IMR-90 (cell line): ENCODE results near the gene C1QC. TPM values are rescaled to one million over a fixed set of nuclear protein-coding genes. Genes with fewer than 3 reads are reported as not detected.

ENCODE experiments used
- ATAC-seq: fragments of 200-7000 bp; cut with Tn5 transposase; 2 replicates; pipeline ENCODE4 v1.9.1; 2020; ENCODE audit warnings: low read depth, mild to moderate bottlenecking, moderate library complexity
- BruUV-seq: library from RNA; stranded (reverse); fragments of 400-500 nt; replicated peaks from 2 replicates; lab custom pipeline; 2021; lab: Mats Ljungman, UMichigan
- CTCF ChIA-PET: fragments of 300-600 bp; formaldehyde crosslinking; extraction: SDS; loops from one replicate; lab custom pipeline; 2021; ENCODE audit warnings: antibody characterized with exemption; lab: Yijun Ruan, JAX
- POLR2A ChIA-PET: fragments of 300-600 bp; sonication (Branson Sonifier 250); formaldehyde crosslinking; loops from one replicate; lab custom pipeline; 2022; ENCODE audit warnings: antibody characterized with exemption; ENCODE audit not compliant: unreplicated experiment; lab: Charles Lee
- DNase-seq: peaks from one replicate; pipeline ENCODE4 v3.0.0; 2013
- H2AFZ ChIP-seq: replicated peaks from 2 replicates; pipeline ENCODE3; 2013; ENCODE audit warnings: low read length, mild to moderate bottlenecking; ENCODE audit not compliant: poor library complexity
- H2AK5ac ChIP-seq: 2 replicates; pipeline ENCODE4 v1.6.1; 2013; ENCODE audit warnings: low read depth, low read length, inconsistent platforms
- H2AK9ac ChIP-seq: replicated peaks from 2 replicates; pipeline ENCODE3; 2013; ENCODE audit warnings: mild to moderate bottlenecking, low read depth, low read length, moderate library complexity; ENCODE audit not compliant: poor library complexity
- H2BK120ac ChIP-seq: 2 replicates; pipeline ENCODE4 v1.6.1; 2013; ENCODE audit warnings: low read depth, low read length, inconsistent platforms
- H2BK15ac ChIP-seq: 3 replicates; pipeline ENCODE4 v1.6.1; 2013; ENCODE audit warnings: low read depth, low read length, inconsistent platforms
- H2BK20ac ChIP-seq: 2 replicates; pipeline ENCODE4 v1.6.1; 2013; ENCODE audit warnings: low read depth, mild to moderate bottlenecking, inconsistent platforms, low read length, moderate library complexity
- H2BK5ac ChIP-seq: 2 replicates; pipeline ENCODE4 v1.6.1; 2013; ENCODE audit warnings: mild to moderate bottlenecking, low read depth, low read length, inconsistent platforms; ENCODE audit not compliant: poor library complexity, severe bottlenecking
- H3K14ac ChIP-seq: replicated peaks from 2 replicates; pipeline ENCODE4 v1.6.1; 2013; ENCODE audit warnings: low read depth, low read length, inconsistent platforms
- H3K18ac ChIP-seq: 2 replicates; pipeline ENCODE4 v1.6.1; 2013; ENCODE audit warnings: low read depth, low read length, control low read depth
- H3K23ac ChIP-seq: 2 replicates; pipeline ENCODE4 v1.6.1; 2013; ENCODE audit warnings: low read depth, low read length, inconsistent platforms
- H3K27ac ChIP-seq: 2 replicates; pipeline ENCODE4 v1.5.1; 2013; ENCODE audit warnings: mild to moderate bottlenecking, control low read depth, low read length; ENCODE audit not compliant: insufficient read depth
- H3K27me3 ChIP-seq: 2 replicates; pipeline ENCODE4 v1.6.1; 2013; ENCODE audit warnings: low read length; ENCODE audit not compliant: control insufficient read depth, insufficient read depth
- H3K36me3 ChIP-seq: 2 replicates; pipeline ENCODE4 v1.6.1; 2013; ENCODE audit warnings: low read length, mixed read lengths; ENCODE audit not compliant: control insufficient read depth, insufficient read depth
- H3K4ac ChIP-seq: 2 replicates; pipeline ENCODE4 v1.6.1; 2013; ENCODE audit warnings: low read depth, low read length, inconsistent platforms
- H3K4me1 ChIP-seq: 2 replicates; pipeline ENCODE4 v1.6.1; 2013; ENCODE audit warnings: low read length, mixed read lengths; ENCODE audit not compliant: control insufficient read depth, insufficient read depth
- H3K4me2 ChIP-seq: 2 replicates; pipeline ENCODE4 v1.6.1; 2013; ENCODE audit warnings: low read depth, mild to moderate bottlenecking, control low read depth, low read length, moderate library complexity
- H3K4me3 ChIP-seq: 2 replicates; pipeline ENCODE4 v1.5.1; 2013; ENCODE audit warnings: low read depth, mild to moderate bottlenecking, control low read depth, low read length, moderate library complexity; ENCODE audit not compliant: insufficient read depth
- H3K56ac ChIP-seq: 2 replicates; pipeline ENCODE4 v1.6.1; 2013; ENCODE audit warnings: low read length, inconsistent platforms; ENCODE audit not compliant: insufficient read depth; ENCODE audit errors: extremely low read depth
- H3K79me1 ChIP-seq, 2 experiments: 2 replicates each; pipeline ENCODE4 v1.6.1; 2013; ENCODE audit warnings: low read length in 2 of 2, inconsistent platforms in 1 of 2, low read depth in 1 of 2
- H3K9ac ChIP-seq: 2 replicates; pipeline ENCODE4 v1.6.1; 2013; ENCODE audit warnings: low read depth, low read length, control low read depth
- H3K9me1 ChIP-seq: 2 replicates; pipeline ENCODE4 v1.6.1; 2013; ENCODE audit warnings: low read length, inconsistent platforms; ENCODE audit not compliant: insufficient read depth
- H3K9me3 ChIP-seq: 2 replicates; pipeline ENCODE4 v1.6.1; 2013; ENCODE audit warnings: low read length; ENCODE audit not compliant: control insufficient read depth, insufficient read depth
- H4K20me1 ChIP-seq: 2 replicates; pipeline ENCODE4 v1.6.1; 2013; ENCODE audit warnings: low read length, inconsistent platforms; ENCODE audit not compliant: insufficient read depth
- H4K5ac ChIP-seq: 2 replicates; pipeline ENCODE4 v1.6.1; 2013; ENCODE audit warnings: mild to moderate bottlenecking, low read depth, low read length, control low read depth
- H4K8ac ChIP-seq, 2 experiments: 2 replicates each; pipeline ENCODE4 v1.6.1; 2013; ENCODE audit warnings: low read depth in 2 of 2, low read length in 2 of 2, control low read depth in 1 of 2, inconsistent platforms in 1 of 2
- H4K91ac ChIP-seq: 2 replicates; pipeline ENCODE4 v1.6.1; 2013; ENCODE audit warnings: low read depth, low read length, inconsistent platforms; ENCODE audit not compliant: insufficient read depth
- BHLHE40 ChIP-seq: fragments of 150-350 bp; IDR thresholded peaks from 2 replicates; pipeline ENCODE4 v1.6.1; 2016; ENCODE audit warnings: mild to moderate bottlenecking, low read depth, low read length
- CEBPB ChIP-seq: IDR thresholded peaks from 2 replicates; pipeline ENCODE4 v1.6.1; 2012; ENCODE audit warnings: low read depth, low read length, improper control_type of control experiment
- CHD1 ChIP-seq: IDR thresholded peaks from 2 replicates; pipeline ENCODE4 v1.6.1; 2012; ENCODE audit warnings: low read depth, low read length, improper control_type of control experiment
- FOS ChIP-seq: fragments of 150-350 bp; IDR thresholded peaks from 2 replicates; pipeline ENCODE4 v1.6.1; 2016; ENCODE audit warnings: low read depth, low read length
- MAFK ChIP-seq: IDR thresholded peaks from 2 replicates; pipeline ENCODE4 v1.6.1; 2012; ENCODE audit warnings: low read depth, low read length, improper control_type of control experiment
- MAZ ChIP-seq: IDR thresholded peaks from 2 replicates; pipeline ENCODE4 v1.6.1; 2012; ENCODE audit warnings: low read depth, mild to moderate bottlenecking, low read length, improper control_type of control experiment, moderate library complexity, borderline replicate concordance
- MXI1 ChIP-seq: IDR thresholded peaks from 2 replicates; pipeline ENCODE4 v1.6.1; 2012; ENCODE audit warnings: low read depth, mild to moderate bottlenecking, low read length, moderate library complexity, borderline replicate concordance
- NFE2L2 ChIP-seq: fragments of 150-350 bp; IDR thresholded peaks from 2 replicates; pipeline ENCODE4 v1.6.1; 2016; ENCODE audit warnings: low read depth, mild to moderate bottlenecking, low read length
- POLR2A ChIP-seq: IDR thresholded peaks from 2 replicates; pipeline ENCODE4 v1.6.1; 2012; ENCODE audit warnings: mild to moderate bottlenecking, low read depth, low read length
- RAD21 ChIP-seq: IDR thresholded peaks from 2 replicates; pipeline ENCODE4 v1.6.1; 2012; ENCODE audit warnings: low read length, improper control_type of control experiment
- RCOR1 ChIP-seq: IDR thresholded peaks from 2 replicates; pipeline ENCODE4 v1.6.1; 2012; ENCODE audit warnings: mild to moderate bottlenecking, low read length, improper control_type of control experiment; ENCODE audit not compliant: insufficient replicate concordance
- RFX5 ChIP-seq: IDR thresholded peaks from 2 replicates; pipeline ENCODE4 v1.8.0; 2012; ENCODE audit warnings: low read depth, mild to moderate bottlenecking, low read length, moderate library complexity
- SMC3 ChIP-seq: fragments of 150-350 bp; IDR thresholded peaks from 2 replicates; pipeline ENCODE4 v1.6.1; 2016; ENCODE audit warnings: low read depth, mild to moderate bottlenecking, antibody characterized with exemption, low read length, moderate library complexity
- WGBS, 2 experiments: methylation state at CpG; one replicate each; pipeline versions ENCODE4 v1.1.5 to v1.1.7; 2013; ENCODE audit warnings: missing lambda C conversion rate in 2 of 2; ENCODE audit not compliant: insufficient read length in 1 of 2; ENCODE audit errors: extremely low coverage in 2 of 2; 5-methylcytosine and 5-hydroxymethylcytosine counted together
- dilution Hi-C: fragments of 300-500 bp; cut with HindIII; formaldehyde crosslinking; loops from one replicate; pipeline ENCODE4 v1.14.3; 2018; ENCODE audit warnings: low sequenced_read_pairs; ENCODE audit not compliant: unreplicated experiment
- in situ Hi-C: fragments of 300-500 bp; cut with MboI; formaldehyde crosslinking; loops from 3 replicates; pipeline ENCODE4 v1.14.3; 2019; ENCODE audit warnings: low sequenced_read_pairs, inconsistent platforms, mixed read lengths
- intact Hi-C: fragments of 100-400 bp; cut with micrococcal nuclease; formaldehyde crosslinking; loops from 2 replicates; pipeline ENCODE4 v1.10.0; 2022
- polyA plus RNA-seq, 3 experiments: library from polyadenylated mRNA; depleted of rRNA; stranded (reverse); fragments of >200 nt; gene quantifications; 2 replicates each; pipeline ENCODE4 v1.2.3, GENCODE V29; 2012; ENCODE audit warnings: low replicate concordance in 1 of 3
- total RNA-seq: library from RNA; depleted of rRNA; stranded (reverse); fragments of >200 nt; gene quantifications from 2 replicates; pipeline ENCODE4 v1.2.3, GENCODE V29; 2012
- TF ChIP-seq, protein P1 (sequence below): fragments of 150-350 bp; IDR thresholded peaks from 2 replicates; pipeline ENCODE4 v1.6.1; 2016; ENCODE audit warnings: low read depth, mild to moderate bottlenecking, low read length, moderate library complexity, borderline replicate concordance
- TF ChIP-seq, protein P2 (sequence below): conservative IDR thresholded peaks from 2 replicates; pipeline ENCODE4 v1.5.1; 2012; ENCODE audit warnings: mild to moderate bottlenecking, low read depth, low read length, improper control_type of control experiment
- TF ChIP-seq, protein P3 (sequence below): fragments of 150-350 bp; IDR thresholded peaks from 2 replicates; pipeline ENCODE4 v1.6.1; 2017; ENCODE audit warnings: mild to moderate bottlenecking, antibody characterized with exemption, low read length, low read depth

C1QC gene
- total and polyA plus RNA-seq, 2 of the 4 experiments (the other 2 are of a cell fraction): not detected

- Histone ChIP-seq H4K20me1 (peaks cover 5% of the 10 kb centered on the region; the same call in 1 of the 2 replicates), H3K36me3 (no peaks in the 10 kb centered on the region), H3K23ac (no peak overlapping the region), H3K9me1 (no peaks in the 10 kb centered on the region), H2AK5ac (no peak overlapping the region), H2AK9ac (no peak overlapping the region), H3K14ac (no peak overlapping the region), H3K4ac (no peak overlapping the region), H3K18ac (no peak overlapping the region), H4K5ac (no peak overlapping the region), H4K91ac (no peak overlapping the region), H2BK120ac (no peak overlapping the region), H2AFZ (no peak overlapping the region), H3K4me2 (no peak overlapping the region), H2BK15ac (no peak overlapping the region), H3K9ac (no peak overlapping the region), H3K27ac (no peak overlapping the region), H4K8ac (no peak overlapping the region), H3K4me3 (no peak overlapping the region), H2BK5ac (no peak overlapping the region), H3K9me3 (peaks cover 3% of the 10 kb centered on the region; the same call in 1 of the 2 replicates), H3K27me3 (peaks cover 45% of the 10 kb centered on the region), H3K79me1 (no peaks in the 10 kb centered on the region), H3K56ac (no peak overlapping the region), H2BK20ac (no peak overlapping the region), H3K4me1 (no peaks in the 10 kb centered on the region; the same call in 1 of the 2 replicates)
- CTCF ChIA-PET: no interaction called here
- BruUV-seq: no TSS peak
- intact Hi-C loops: no loop called here
- ATAC-seq (no peak), DNase-seq (no peak)
- dilution Hi-C loops: no loop called here
- TF ChIP-seq, protein P1, sequence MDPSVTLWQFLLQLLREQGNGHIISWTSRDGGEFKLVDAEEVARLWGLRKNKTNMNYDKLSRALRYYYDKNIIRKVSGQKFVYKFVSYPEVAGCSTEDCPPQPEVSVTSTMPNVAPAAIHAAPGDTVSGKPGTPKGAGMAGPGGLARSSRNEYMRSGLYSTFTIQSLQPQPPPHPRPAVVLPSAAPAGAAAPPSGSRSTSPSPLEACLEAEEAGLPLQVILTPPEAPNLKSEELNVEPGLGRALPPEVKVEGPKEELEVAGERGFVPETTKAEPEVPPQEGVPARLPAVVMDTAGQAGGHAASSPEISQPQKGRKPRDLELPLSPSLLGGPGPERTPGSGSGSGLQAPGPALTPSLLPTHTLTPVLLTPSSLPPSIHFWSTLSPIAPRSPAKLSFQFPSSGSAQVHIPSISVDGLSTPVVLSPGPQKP: no peak
- TF ChIP-seq CEBPB (no peak), MXI1 (no peak), FOS (no peak), NFE2L2 (no peak), MAZ (no peak), SMC3 (no peak), RAD21 (no peak), POLR2A (no peak), RFX5 (no peak), RCOR1 (no peak), MAFK (no peak), BHLHE40 (no peak), CHD1 (no peak)
- TF ChIP-seq, protein P2, sequence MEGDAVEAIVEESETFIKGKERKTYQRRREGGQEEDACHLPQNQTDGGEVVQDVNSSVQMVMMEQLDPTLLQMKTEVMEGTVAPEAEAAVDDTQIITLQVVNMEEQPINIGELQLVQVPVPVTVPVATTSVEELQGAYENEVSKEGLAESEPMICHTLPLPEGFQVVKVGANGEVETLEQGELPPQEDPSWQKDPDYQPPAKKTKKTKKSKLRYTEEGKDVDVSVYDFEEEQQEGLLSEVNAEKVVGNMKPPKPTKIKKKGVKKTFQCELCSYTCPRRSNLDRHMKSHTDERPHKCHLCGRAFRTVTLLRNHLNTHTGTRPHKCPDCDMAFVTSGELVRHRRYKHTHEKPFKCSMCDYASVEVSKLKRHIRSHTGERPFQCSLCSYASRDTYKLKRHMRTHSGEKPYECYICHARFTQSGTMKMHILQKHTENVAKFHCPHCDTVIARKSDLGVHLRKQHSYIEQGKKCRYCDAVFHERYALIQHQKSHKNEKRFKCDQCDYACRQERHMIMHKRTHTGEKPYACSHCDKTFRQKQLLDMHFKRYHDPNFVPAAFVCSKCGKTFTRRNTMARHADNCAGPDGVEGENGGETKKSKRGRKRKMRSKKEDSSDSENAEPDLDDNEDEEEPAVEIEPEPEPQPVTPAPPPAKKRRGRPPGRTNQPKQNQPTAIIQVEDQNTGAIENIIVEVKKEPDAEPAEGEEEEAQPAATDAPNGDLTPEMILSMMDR: no peak
- TF ChIP-seq, protein P3, sequence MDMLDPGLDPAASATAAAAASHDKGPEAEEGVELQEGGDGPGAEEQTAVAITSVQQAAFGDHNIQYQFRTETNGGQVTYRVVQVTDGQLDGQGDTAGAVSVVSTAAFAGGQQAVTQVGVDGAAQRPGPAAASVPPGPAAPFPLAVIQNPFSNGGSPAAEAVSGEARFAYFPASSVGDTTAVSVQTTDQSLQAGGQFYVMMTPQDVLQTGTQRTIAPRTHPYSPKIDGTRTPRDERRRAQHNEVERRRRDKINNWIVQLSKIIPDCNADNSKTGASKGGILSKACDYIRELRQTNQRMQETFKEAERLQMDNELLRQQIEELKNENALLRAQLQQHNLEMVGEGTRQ: no peak
- WGBS, 2 experiments: 56% methylated on average over 3 of the region's 3 CpGs; no CpG with 5 or more reads in 1 of the 2 experiments
- in situ Hi-C loops: no loop called here
- POLR2A ChIA-PET: no interaction called here
These were observed 5.5 kb upstream of the C1QC start for GRCh38 chr1:22637907-22638445.
